Anterior cingulate cortex (tissue), 58 donors: ENCODE measurements around the gene EPHA6.

Experiments
- DNase-seq, 58 donors: peaks; one replicate each; lab custom pipeline; 2025; lab: John Stamatoyannopoulos, UW

Gene EPHA6

GRCh38 chr3:97131476-97131875 lies 317.1 kb downstream of the EPHA6 start:
- no peak for DNase-seq

DNA sequence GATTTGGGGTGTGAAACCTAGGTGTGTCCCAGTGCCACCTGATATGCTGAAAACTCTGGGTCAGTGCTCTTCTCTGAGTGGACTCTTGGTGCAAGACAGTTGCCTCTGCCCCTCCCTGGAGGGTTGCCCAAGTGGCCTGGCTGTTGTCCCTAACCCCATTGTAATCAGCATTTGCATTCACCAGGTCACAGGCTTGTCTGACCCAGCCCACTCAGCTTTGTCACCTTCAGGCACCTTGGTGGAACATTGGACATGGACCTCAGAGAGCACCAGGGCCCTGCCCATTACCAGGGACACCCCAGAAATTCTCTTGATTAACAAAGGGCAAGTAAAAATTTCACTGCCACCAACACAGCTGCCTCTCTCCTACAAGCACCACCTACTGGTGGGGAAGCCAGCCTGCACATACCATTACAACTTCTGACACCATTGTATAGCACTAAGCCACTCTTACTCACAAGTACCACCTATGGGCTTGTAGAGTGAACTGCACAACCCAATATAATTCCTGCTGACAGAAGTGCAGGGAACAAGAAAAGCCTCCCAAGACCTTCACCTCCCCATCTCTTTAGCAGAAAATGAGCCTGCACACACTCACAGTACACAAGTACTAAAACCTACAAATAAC lies 324.6 kb downstream of the EPHA6 start:
- DNase-seq, result no peak

- no peak for DNase-seq
Observed at GRCh38 chr3:97148931-97149330, 334.5 kb downstream of the EPHA6 start.

DNA sequence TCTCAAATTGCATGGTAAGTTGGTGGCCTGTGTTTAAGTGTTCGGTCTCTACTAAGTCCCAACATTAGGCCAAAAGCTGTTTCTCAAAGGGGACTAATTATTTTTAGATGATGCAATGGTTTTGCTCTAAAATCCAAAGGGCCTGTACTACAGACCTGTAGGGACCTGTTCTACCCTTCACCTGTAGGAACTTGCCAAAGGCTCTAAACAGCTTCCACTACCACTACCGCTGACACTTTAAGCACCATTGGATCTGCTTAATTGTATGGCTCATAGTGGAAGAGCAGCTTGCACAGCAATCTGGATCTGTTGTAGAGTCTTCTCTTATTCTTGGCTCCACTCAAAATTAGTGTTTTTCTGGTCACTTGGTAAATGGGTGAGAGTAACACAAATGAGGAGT lies 346.8 kb downstream of the EPHA6 start:
- DNase-seq, result no peak

DNA sequence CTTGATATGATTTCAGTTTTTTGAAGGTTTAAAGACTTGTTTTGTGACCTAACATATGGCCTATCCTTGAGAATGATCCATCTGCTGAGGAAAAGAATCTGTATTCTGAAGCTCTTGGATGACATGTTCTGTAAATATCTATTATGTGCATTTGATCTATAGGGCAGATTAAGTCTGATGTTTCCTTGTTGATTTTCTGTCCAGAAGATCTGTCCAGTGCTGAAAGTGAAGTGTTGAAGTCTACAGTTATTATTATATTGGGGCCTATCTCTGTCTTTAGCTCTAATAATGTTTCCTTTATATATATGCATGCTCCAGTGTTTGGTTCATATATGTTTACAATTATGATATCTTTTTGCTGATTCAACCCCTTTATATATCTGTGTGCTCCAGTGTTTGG lies 362.8 kb downstream of the EPHA6 start:
- DNase-seq, result no peak

DNA sequence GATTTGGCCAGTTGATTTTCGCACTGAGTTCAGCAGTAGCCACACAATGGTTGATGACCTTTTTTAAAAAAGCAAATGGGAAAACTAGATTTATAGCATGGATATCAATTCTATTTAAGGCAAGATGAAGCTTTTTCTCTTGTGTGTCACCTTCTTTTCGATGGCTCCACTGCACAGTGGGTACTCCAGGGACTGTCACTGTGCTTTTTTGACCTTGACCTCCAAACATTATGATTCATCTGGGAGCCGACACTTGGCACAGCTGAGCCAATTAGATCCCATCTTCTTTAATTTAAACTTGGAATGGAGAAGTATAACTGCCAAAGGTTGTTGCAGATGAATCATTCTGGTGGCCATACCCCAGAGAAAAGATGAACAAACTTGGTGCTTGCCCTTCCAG lies 367.3 kb downstream of the EPHA6 start:
- DNase-seq, result no peak

DNA sequence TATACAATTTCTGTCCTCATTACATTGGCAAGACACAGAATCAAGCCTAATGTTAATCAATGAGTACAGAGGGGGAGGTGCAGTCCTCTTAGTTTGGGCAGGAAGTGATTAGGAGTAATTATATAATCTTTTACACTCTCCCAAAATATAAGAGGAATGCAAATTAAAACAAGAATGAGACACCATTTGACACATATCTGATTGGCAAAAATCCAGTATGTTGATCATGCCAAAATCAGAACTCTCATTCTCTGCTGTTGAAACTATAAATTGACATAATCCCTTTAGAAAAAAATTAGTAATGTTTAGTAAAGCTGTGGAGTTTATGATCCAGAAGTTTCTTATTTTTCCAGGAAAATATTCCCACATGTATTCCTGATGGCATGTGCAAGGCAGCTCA lies 373.4 kb downstream of the EPHA6 start:
- DNase-seq, result no peak

DNA sequence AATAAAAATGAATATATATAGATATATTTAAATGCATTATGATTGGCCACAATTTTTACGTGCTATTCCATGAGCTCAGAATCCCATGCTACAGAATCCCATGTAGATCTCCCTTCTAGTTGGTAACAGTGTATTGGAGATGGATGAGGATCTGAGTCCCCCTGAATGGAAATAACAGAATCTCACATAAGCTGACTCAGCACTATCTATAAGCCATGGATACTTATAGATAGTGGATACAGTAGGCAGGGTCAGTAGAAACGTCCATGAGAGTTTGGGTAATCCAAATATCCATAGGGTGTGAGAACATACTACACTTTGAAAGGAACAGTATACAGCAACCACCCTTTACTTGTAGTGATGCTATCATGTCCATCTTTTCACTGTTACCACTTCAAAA lies 375.4 kb downstream of the EPHA6 start:
- no peak for DNase-seq

DNA sequence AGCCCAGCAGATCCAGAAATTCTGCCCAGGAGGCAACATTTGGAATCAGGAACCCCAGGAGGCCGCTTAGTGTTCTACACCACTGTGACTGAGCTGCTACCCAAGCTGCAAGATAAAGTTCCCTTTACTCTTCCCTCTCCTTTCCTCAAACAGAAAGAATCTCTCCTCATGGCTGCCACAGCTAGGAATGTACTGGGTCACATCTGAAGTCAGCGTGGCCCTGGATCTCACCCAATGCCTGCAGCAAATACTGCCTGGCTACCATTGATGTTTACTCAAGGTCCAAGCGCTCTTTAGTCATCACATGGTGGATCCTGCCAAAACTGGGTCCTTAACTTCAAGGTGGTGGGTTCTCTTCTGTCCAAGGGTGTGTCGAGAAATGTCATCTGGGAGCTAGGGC lies 382.7 kb downstream of the EPHA6 start:
- DNase-seq, result no peak

GRCh38 chr3:97197830-97198229 lies 383.4 kb downstream of the EPHA6 start:
- DNase-seq, result no peak

- no peak for DNase-seq
Observed at GRCh38 chr3:97200387-97200786, 386.0 kb downstream of the EPHA6 start.

GRCh38 chr3:97201814-97202213 lies 387.4 kb downstream of the EPHA6 start:
- DNase-seq, result no peak

DNA sequence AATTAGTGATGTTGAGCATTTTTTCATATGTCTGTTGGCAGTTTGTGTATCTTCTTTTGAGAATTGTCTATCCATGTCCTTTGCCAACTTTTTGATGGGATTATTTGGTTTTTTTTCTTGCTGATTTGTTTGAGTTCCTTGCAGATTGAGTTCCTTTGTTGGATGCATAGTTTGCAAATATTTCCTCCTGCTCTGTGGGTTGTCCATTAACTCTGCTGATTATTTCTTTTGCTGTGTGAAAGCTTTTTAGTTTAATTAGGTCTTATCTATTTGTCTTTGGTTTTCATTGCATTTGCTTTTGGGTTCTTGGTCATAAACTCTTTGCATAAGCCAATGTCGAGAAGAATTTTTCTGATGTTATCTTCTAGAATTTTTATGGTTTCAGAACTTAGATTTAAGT lies 414.6 kb downstream of the EPHA6 start:
- no peak for DNase-seq

DNA sequence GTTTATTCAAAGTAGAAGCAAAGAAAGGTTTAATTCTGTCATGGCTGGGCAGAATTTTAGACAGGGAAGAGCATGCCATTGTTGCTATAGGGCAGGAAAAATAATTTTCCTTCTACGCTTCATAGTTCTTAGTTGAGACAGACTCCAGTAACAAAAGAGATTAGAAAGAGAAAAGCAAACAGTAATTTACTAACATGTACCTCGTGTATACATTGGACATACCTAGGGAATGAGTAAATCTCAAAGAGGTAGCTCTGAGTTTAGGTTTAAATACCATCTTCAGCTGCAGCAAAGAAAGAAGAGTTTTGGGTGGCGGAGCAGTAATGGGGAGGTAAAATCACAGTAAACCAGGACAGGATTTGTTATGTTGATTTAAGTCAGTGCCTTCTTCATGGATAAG lies 416.1 kb downstream of the EPHA6 start:
- no peak for DNase-seq

GRCh38 chr3:97232393-97233034 lies 418.1 kb downstream of the EPHA6 start:
- no peak for DNase-seq

GRCh38 chr3:97235179-97235578 lies 420.8 kb downstream of the EPHA6 start:
- no peak for DNase-seq

- no peak for DNase-seq
Observed at GRCh38 chr3:97235611-97236315, 421.4 kb downstream of the EPHA6 start.

- DNase-seq, result no peak
Observed at GRCh38 chr3:97241417-97241816, 427.0 kb downstream of the EPHA6 start.

GRCh38 chr3:97245201-97245910 lies 431.0 kb downstream of the EPHA6 start:
- DNase-seq, result no peak

- no peak for DNase-seq
Observed at GRCh38 chr3:97256060-97256459, 441.7 kb downstream of the EPHA6 start.

DNA sequence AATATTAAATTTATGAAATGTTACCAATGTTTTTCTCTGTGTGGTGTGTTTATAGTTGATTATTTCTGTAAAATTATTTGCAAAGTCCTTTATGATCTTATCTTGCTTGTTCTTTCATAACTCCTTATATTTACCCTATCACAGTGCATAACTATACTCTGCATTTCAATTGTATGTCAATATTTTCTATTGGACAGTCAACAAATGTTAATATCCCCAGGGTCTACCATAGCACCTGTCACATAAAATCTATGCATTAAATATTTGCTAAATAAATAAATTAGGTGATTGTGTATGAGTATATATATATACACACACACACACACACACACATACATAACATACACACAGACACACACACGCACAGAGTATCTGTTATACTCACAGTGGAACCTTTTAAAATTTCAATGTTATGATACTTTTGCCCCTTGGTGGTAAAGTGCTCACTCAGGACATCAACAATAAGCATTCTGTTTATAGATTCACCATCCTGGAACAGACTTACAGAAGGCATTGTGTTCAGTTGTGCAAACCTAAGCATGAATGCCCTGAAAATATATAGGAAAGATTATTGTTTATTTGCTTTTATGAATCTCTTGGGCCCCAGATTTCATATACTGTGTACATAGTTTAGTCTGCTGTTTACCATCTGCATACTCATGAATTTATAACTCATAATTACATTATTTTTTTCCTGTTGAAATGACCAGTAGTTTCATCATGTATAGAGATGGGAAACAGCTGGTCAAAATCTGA lies 443.7 kb downstream of the EPHA6 start:
- no peak for DNase-seq
